NT2/D1 (cell line): ENCODE measurements around the gene SMIM1.
"Not testable (repeated sequence)": the region's sequence is repeated elsewhere in the genome, so short reads cannot be mapped to it uniquely, and the experiment has no call there.

Experiments used
- DNase-seq: peaks from one replicate; pipeline ENCODE4 v3.0.0-alpha.2; 2011; ENCODE audit warnings: low read depth, low spot score
- H3K27me3 ChIP-seq: 2 replicates; pipeline ENCODE4 v1.6.0; 2011; ENCODE audit warnings: mild to moderate bottlenecking; ENCODE audit not compliant: insufficient read length, insufficient read depth
- H3K36me3 ChIP-seq: 2 replicates; pipeline ENCODE4 v1.6.1; 2011; ENCODE audit warnings: mild to moderate bottlenecking, low read length, mixed read lengths; ENCODE audit not compliant: insufficient read depth, insufficient read length
- H3K4me1 ChIP-seq: 2 replicates; pipeline ENCODE4 v1.5.1; 2011; ENCODE audit not compliant: insufficient read depth, insufficient read length
- H3K4me3 ChIP-seq: 2 replicates; pipeline ENCODE4 v1.5.1; 2011; ENCODE audit warnings: low read depth; ENCODE audit not compliant: insufficient read length
- H3K9ac ChIP-seq: 2 replicates; pipeline ENCODE4 v1.6.0; 2011; ENCODE audit warnings: low read depth; ENCODE audit not compliant: insufficient read length
- H3K9me3 ChIP-seq: 2 replicates; pipeline ENCODE4 v1.5.1; 2011; ENCODE audit warnings: mild to moderate bottlenecking, low read length; ENCODE audit not compliant: insufficient read depth
- SUZ12 ChIP-seq: IDR thresholded peaks from 2 replicates; pipeline ENCODE4 v1.6.1; 2011; ENCODE audit not compliant: insufficient read length, insufficient read depth; ENCODE audit errors: extremely low read depth
- YY1 ChIP-seq: IDR thresholded peaks from 2 replicates; pipeline ENCODE4 v1.6.1; 2011; ENCODE audit not compliant: insufficient read length, insufficient read depth
- ZNF274 ChIP-seq: IDR thresholded peaks from 2 replicates; pipeline ENCODE4 v1.6.1; 2011; ENCODE audit warnings: mild to moderate bottlenecking, low read depth, low read length

Gene SMIM1

DNA sequence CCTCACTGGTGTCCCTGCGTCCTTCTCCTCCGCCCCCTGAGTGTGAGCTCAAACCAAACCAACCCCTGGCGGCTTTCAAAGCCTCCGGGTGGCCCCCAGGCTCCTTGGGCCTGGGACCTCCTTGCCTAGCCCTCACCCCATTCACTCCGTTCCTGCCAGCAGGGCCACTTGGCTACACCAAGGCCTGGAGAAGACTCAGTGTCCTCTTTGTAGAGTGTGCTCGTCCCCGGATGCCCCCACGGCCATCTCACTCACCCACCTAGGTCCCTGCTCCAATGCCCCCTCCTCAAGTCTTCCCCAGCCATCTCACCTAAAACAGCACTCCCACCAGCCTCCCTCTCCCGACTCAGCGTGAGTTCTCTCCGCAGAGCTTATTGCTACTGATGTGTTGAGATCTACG lies 27.5 kb upstream of the SMIM1 start:
- Histone ChIP-seq H3K4me3 (no peak overlapping the region), H3K4me1 (peaks cover 19% of the 10 kb centered on the region), H3K36me3 (peaks cover 47% of the 10 kb centered on the region), H3K9me3 (no peaks in the 10 kb centered on the region), H3K27me3 (no peaks in the 10 kb centered on the region), H3K9ac (peak overlapping the region; percentile 72)
- TF ChIP-seq YY1 (no peak), SUZ12 (no peak), ZNF274 (no peak)
- no peak for DNase-seq

- Histone ChIP-seq H3K9me3 (no peaks in the 10 kb centered on the region), H3K9ac (peak overlapping the region; percentile 85), H3K4me3 (peak overlapping the region; percentile 78), H3K27me3 (no peaks in the 10 kb centered on the region), H3K4me1 (peaks cover 19% of the 10 kb centered on the region), H3K36me3 (peaks cover 41% of the 10 kb centered on the region)
- no peak for TF ChIP-seq SUZ12
- no peak for TF ChIP-seq ZNF274
- no peak for TF ChIP-seq YY1
- DNase-seq: no peak
Measured at GRCh38 chr1:3745590-3746381, 26.8 kb upstream of the SMIM1 start.

DNA sequence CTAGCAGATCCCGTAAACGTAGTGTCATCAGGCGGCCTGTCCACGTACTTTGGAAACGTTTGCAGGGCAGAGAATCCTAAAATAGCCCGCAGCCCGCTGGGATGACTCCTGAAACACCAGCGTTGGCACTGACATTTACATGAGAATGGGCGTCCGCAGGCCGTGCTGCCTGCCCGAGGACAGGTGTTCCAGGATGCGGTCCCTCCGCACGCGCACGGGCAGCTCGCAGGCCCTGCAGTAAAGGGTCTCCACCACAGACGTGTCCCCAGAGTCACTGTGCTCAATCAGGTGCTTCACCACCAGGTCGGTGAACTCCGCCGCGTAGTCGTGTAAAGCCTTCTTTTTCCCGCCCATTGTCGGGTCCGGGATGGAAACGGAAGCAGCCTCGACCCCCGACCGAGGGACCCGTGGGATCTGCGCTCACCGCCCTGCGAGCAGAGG lies 26.1 kb upstream of the SMIM1 start:
- peak overlapping the region; percentile 78 for H3K4me3 ChIP-seq
- TF ChIP-seq YY1 (no peak), SUZ12 (no peak), ZNF274 (no peak)
- H3K4me1 ChIP-seq: peaks cover 19% of the 10 kb centered on the region
- peak; percentile 36 for DNase-seq
- peak overlapping the region; percentile 85 for H3K9ac ChIP-seq
- H3K36me3 ChIP-seq: peaks cover 38% of the 10 kb centered on the region
- no peaks in the 10 kb centered on the region for H3K27me3 ChIP-seq
- no peaks in the 10 kb centered on the region for H3K9me3 ChIP-seq

GRCh38 chr1:3746830-3747521 lies 25.6 kb upstream of the SMIM1 start:
- Histone ChIP-seq H3K4me3 (peak overlapping the region; percentile 78), H3K27me3 (no peaks in the 10 kb centered on the region), H3K4me1 (peaks cover 19% of the 10 kb centered on the region), H3K9me3 (no peaks in the 10 kb centered on the region), H3K36me3 (peaks cover 33% of the 10 kb centered on the region), H3K9ac (peak overlapping the region; percentile 85)
- peak; percentile 76 for DNase-seq
- TF ChIP-seq ZNF274 (no peak), YY1 (no peak), SUZ12 (no peak)

- Histone ChIP-seq H3K9me3 (no peaks in the 10 kb centered on the region), H3K9ac (no peak overlapping the region), H3K27me3 (no peaks in the 10 kb centered on the region), H3K4me1 (peaks cover 19% of the 10 kb centered on the region), H3K36me3 (peaks cover 28% of the 10 kb centered on the region), H3K4me3 (no peak overlapping the region)
- no peak for DNase-seq
- TF ChIP-seq SUZ12: no peak
- no peak for TF ChIP-seq YY1
- TF ChIP-seq ZNF274: no peak
Measured at GRCh38 chr1:3747522-3747848, 25.1 kb upstream of the SMIM1 start.

DNA sequence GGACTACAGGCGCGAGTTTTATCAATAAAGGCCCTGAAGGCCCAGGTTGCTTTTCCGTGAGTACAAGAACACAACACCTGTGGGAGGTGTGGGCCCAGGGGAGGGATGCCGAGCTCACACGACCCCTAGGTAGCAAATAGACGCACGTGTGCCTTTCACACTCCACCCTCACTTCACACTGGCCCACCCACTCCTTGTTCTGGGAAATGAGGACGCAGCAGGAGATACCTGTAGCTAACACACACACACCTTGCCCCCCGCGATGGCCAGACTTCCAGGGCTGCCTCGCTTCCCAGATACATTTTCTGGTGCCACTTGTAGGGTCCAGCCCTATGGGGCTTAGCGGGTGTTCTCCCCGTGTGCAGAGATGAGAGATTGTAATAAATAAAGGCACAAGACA lies 24.6 kb upstream of the SMIM1 start:
- Histone ChIP-seq H3K27me3 (no peaks in the 10 kb centered on the region), H3K4me3 (no peak overlapping the region), H3K36me3 (peaks cover 24% of the 10 kb centered on the region), H3K9ac (no peak overlapping the region), H3K4me1 (peaks cover 19% of the 10 kb centered on the region), H3K9me3 (no peaks in the 10 kb centered on the region)
- TF ChIP-seq YY1: no peak
- no peak for TF ChIP-seq SUZ12
- no peak for TF ChIP-seq ZNF274
- no peak for DNase-seq

- Histone ChIP-seq H3K4me1 (peaks cover 17% of the 10 kb centered on the region), H3K36me3 (peaks cover 19% of the 10 kb centered on the region)
- H3K27me3 ChIP-seq, DNase-seq, H3K9ac ChIP-seq, H3K4me3 ChIP-seq, H3K9me3 ChIP-seq: not testable (repeated sequence)
Measured at GRCh38 chr1:3748316-3748900, 24.1 kb upstream of the SMIM1 start.
